A549 (cell line): ENCODE measurements around the gene COQ5. TPM values are rescaled to one million over a fixed set of nuclear protein-coding genes. Genes with fewer than 3 reads are reported as not detected.

ENCODE experiments used
- ATAC-seq, 2 experiments: fragments of 200-7000 bp in 1 of 2; fragments of >200 bp in 1 of 2; cut with Nextera tagmentation in 1 of 2; cut with Tn5 transposase in 1 of 2; 3 replicates each; pipeline versions ENCODE4 v1.8.0 to v1.9.1; 2018 to 2020; ENCODE audit warnings: mild to moderate bottlenecking in 1 of 2, moderate library complexity in 1 of 2
- CTCF ChIA-PET: fragments of 300-600 bp; sonication (Branson Sonifier 250); formaldehyde crosslinking; extraction: SDS; loops from one replicate; lab custom pipeline; 2021; ENCODE audit warnings: antibody characterized with exemption, inconsistent platforms; lab: Yijun Ruan, JAX
- POLR2A ChIA-PET: fragments of 350-600 bp; formaldehyde crosslinking; extraction: SDS; loops from one replicate; lab custom pipeline; 2021; ENCODE audit warnings: antibody characterized with exemption, inconsistent platforms; lab: Yijun Ruan, JAX
- DNase-seq, 2 experiments: peaks; one replicate each; pipeline versions ENCODE4 v3.0.0 to v3.0.0-alpha.2; 2011 to 2016; ENCODE audit warnings: low read depth in 1 of 2, low spot score in 1 of 2
- FAIRE-seq: peaks from 2 replicates; lab custom pipeline; 2011; peaks lifted over from hg19 to GRCh38; lab: Jason Lieb, UNC
- H3K27ac ChIP-seq, 2 experiments: fragments of >200 bp; sonication (Bioruptor Twin); formaldehyde crosslinking; 3 replicates each; pipeline ENCODE4 v1.5.1; 2016 to 2017
- H3K4me1 ChIP-seq: fragments of >200 bp; sonication (Bioruptor Twin); formaldehyde crosslinking; 3 replicates; pipeline ENCODE4 v1.6.1; 2016
- H3K4me2 ChIP-seq: fragments of >200 bp; sonication (Bioruptor Twin); formaldehyde crosslinking; 3 replicates; pipeline ENCODE4 v1.6.1; 2016
- H3K4me3 ChIP-seq: fragments of >200 bp; sonication (Bioruptor Twin); formaldehyde crosslinking; 3 replicates; pipeline ENCODE4 v1.5.1; 2016
- H3K9me3 ChIP-seq: fragments of >200 bp; sonication (Bioruptor Twin); formaldehyde crosslinking; 3 replicates; pipeline ENCODE4 v1.6.1; 2016
- CBX2 ChIP-seq: fragments of 200-600 bp; sonication (generic); IDR thresholded peaks from 2 replicates; pipeline ENCODE4 v1.6.1; 2016; ENCODE audit warnings: low read depth, mild to moderate bottlenecking, borderline replicate concordance
- CEBPB ChIP-seq, 2 experiments: fragments of >200 bp in 1 of 2; sonication (Bioruptor Twin) in 1 of 2; formaldehyde crosslinking in 1 of 2; IDR thresholded peaks; 2 replicates each; pipeline ENCODE4 v1.6.1; 2012 to 2016
- CHD2 ChIP-seq: fragments of 150-350 bp; IDR thresholded peaks from 2 replicates; pipeline ENCODE4 v1.6.1; 2014; ENCODE audit warnings: low read length; ENCODE audit not compliant: partially characterized antibody
- ESRRA ChIP-seq: fragments of 150-350 bp; IDR thresholded peaks from 2 replicates; pipeline ENCODE4 v1.6.1; 2014; ENCODE audit warnings: mild to moderate bottlenecking, low read length, borderline replicate concordance
- FOSL2 ChIP-seq, 2 experiments: fragments of 450-650 bp in 1 of 2; fragments of >200 bp in 1 of 2; sonication (Bioruptor Twin) in 1 of 2; formaldehyde crosslinking; IDR thresholded peaks; 2 replicates each; pipeline versions ENCODE4 v1.5.0 to v1.6.1; 2016 to 2020; ENCODE audit warnings: mild to moderate bottlenecking in 1 of 2, moderate library complexity in 1 of 2
- FOXS1 ChIP-seq: fragments of 250-450 bp; sonication (Bioruptor Pico); IDR thresholded peaks from 2 replicates; pipeline ENCODE4 v1.5.0; 2020; ENCODE audit warnings: mild to moderate bottlenecking, moderate library complexity
- GATA3 ChIP-seq: IDR thresholded peaks from 2 replicates; pipeline ENCODE4 v1.6.1; 2012; ENCODE audit warnings: borderline replicate concordance
- JUN ChIP-seq, 2 experiments: fragments of >200 bp; sonication (Bioruptor Twin); formaldehyde crosslinking; IDR thresholded peaks; 2 replicates in 1 of 2; 3 replicates in 1 of 2; pipeline ENCODE4 v1.6.1; 2016 to 2017
- KDM5A ChIP-seq: fragments of 200-600 bp; sonication (generic); IDR thresholded peaks from 2 replicates; pipeline ENCODE4 v1.6.1; 2016; ENCODE audit warnings: antibody characterized with exemption, mild to moderate bottlenecking
- MAFK ChIP-seq: fragments of 450-650 bp; IDR thresholded peaks from 2 replicates; pipeline ENCODE4 v1.6.1; 2014; ENCODE audit not compliant: partially characterized antibody
- PBX3 ChIP-seq: IDR thresholded peaks from 2 replicates; pipeline ENCODE4 v1.6.1; 2012
- PHF8 ChIP-seq: fragments of 200-600 bp; sonication (generic); IDR thresholded peaks from 2 replicates; pipeline ENCODE4 v1.6.1; 2016; ENCODE audit warnings: low read depth, mild to moderate bottlenecking, antibody characterized with exemption, moderate library complexity, borderline replicate concordance
- POLR2A ChIP-seq: IDR thresholded peaks from 2 replicates; pipeline ENCODE4 v1.6.1; 2012; ENCODE audit warnings: mild to moderate bottlenecking, low read length
- RFX5 ChIP-seq: fragments of 450-650 bp; IDR thresholded peaks from 2 replicates; pipeline ENCODE4 v1.7.1; 2014; ENCODE audit warnings: antibody characterized with exemption, mild to moderate bottlenecking, moderate library complexity
- TP53 ChIP-seq: fragments of 250-450 bp; sonication (Bioruptor Pico); IDR thresholded peaks from 2 replicates; pipeline ENCODE4 v1.5.0; 2021; ENCODE audit warnings: mild to moderate bottlenecking, moderate library complexity
- WGBS: methylation state at CpG from one replicate; pipeline ENCODE4 v1.1.6; 2017; ENCODE audit errors: missing lambda C conversion rate; 5-methylcytosine and 5-hydroxymethylcytosine counted together
- polyA minus RNA-seq: library from RNA; depleted of rRNA, polyadenylated mRNA; stranded (reverse); fragments of >200 nt; gene quantifications from 2 replicates; pipeline ENCODE4 v1.2.3, GENCODE V29; 2011; rRNA and poly(A)+ RNA removed
- polyA plus RNA-seq, 4 experiments: library from polyadenylated mRNA; depleted of rRNA in 3 of 4; stranded (reverse); fragments of >200 nt; fragmentation: RNase III in 1 of 4; extraction: RNeasy Plus Mini Kit Qiagen cat#74134 plus additional on column Dnase treatment in 1 of 4; gene quantifications; 2 replicates in 3 of 4; 3 replicates in 1 of 4; pipeline ENCODE4 v1.2.3, GENCODE V29; 2011 to 2017
- TF ChIP-seq, protein P1 (sequence below): IDR thresholded peaks from 2 replicates; pipeline ENCODE4 v1.6.1; 2012
- TF ChIP-seq, protein P2 (sequence below): fragments of 250-450 bp; sonication (Bioruptor Pico); IDR thresholded peaks from 2 replicates; pipeline ENCODE4 v1.5.0; 2021; ENCODE audit warnings: mild to moderate bottlenecking, moderate library complexity, borderline replicate concordance
- TF ChIP-seq, protein P3 (sequence below): IDR thresholded peaks from 2 replicates; pipeline ENCODE4 v1.6.1; 2012; ENCODE audit warnings: low read depth, borderline replicate concordance
- TF ChIP-seq, protein P4 (sequence below): fragments of >200 bp; sonication (Bioruptor Twin); formaldehyde crosslinking; IDR thresholded peaks from 3 replicates; pipeline ENCODE4 v1.6.1; 2016
- TF ChIP-seq, protein P5 (sequence below): fragments of 450-650 bp; IDR thresholded peaks from 2 replicates; pipeline ENCODE4 v1.6.1; 2014; ENCODE audit warnings: antibody characterized with exemption

Gene COQ5
- polyA plus RNA-seq (2011; rRNA removed): 84.9 and 100.0 TPM in 2 replicates
- polyA plus RNA-seq (2012; cell fraction: cytosol; rRNA removed): 26.7 and 28.3 TPM in 2 replicates
- 12.4 and 20.9 TPM in 2 replicates for polyA plus RNA-seq (2012; cell fraction: nucleus; rRNA removed)
- polyA plus RNA-seq (2017; fragmentation: RNase III; extraction: RNeasy Plus Mini Kit Qiagen cat#74134 plus additional on column Dnase treatment): 46.6 to 49.6 TPM (median 48.9 TPM) in 3 replicates
- 24.8 and 25.3 TPM in 2 replicates for polyA minus RNA-seq

DNA sequence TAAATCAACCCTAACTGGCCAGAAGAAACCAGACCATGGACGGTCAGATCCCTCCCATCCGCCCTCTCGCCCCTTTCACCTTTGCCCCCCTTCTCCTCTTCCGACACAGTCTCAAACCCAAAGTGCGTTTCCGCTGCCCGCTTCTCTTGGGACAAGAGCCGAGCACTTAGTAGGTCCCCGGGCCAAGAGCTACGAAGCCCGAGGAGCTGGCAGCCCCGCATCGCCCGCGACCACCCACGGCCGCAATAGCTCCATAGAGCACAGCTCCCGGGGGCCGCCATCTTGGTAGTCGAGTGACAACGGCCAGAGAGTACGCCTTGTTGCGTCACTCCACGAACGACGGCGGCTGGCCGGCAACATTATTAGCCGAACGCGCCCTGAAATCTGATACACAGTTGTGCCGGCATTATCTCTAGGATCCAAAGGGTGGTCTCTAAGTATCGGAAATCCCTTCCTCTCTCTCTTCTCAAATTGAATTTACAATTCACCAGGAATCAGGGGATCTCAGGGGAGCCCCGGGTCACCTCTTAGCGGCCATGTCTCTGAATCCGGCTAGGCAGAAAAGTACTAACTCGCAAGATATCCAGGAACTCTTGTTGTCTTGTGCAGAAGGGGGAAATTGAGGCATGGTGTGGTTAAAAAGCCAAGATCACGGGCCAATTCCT is at the start of gene COQ5:
TSS of gene COQ5 (minus strand) at position 298 of the 665 bp plus-strand sequence. CDS start at position 281, 17 bp downstream.
- POLR2A ChIA-PET: interaction anchor here (1.0 to 1.7 kb wide), 7 partner anchors 9 to 52 kb away, joined by 3 to 16 read pairs (median 4); partner anchors contain the start of genes DYNLL1 and POP5
- no peaks in the 10 kb centered on the region for H3K9me3 ChIP-seq
- 2% methylated on average over 27 of the region's 38 CpGs for WGBS
- H3K4me1 ChIP-seq: peaks cover 15% of the 10 kb centered on the region; the same call in 2 of the 3 replicates
- peak; percentile 94 to 97 for ATAC-seq
- TF ChIP-seq CHD2: no peak
- TF ChIP-seq, protein P1, sequence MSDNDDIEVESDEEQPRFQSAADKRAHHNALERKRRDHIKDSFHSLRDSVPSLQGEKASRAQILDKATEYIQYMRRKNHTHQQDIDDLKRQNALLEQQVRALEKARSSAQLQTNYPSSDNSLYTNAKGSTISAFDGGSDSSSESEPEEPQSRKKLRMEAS: peak; percentile 85
- 0 out of 2 replicates have a peak, but pooled peaks have one; percentile 27 for TF ChIP-seq RFX5
- no peak for TF ChIP-seq MAFK
- no peak for TF ChIP-seq FOSL2 (IDR thresholded peaks at IDR 0.05)
- TF ChIP-seq FOSL2 (CRISPR knock-in tag; IDR thresholded peaks at IDR 0.05): peak; percentile 66
- TF ChIP-seq FOXS1 (CRISPR knock-in tag): no peak
- TF ChIP-seq, protein P2, sequence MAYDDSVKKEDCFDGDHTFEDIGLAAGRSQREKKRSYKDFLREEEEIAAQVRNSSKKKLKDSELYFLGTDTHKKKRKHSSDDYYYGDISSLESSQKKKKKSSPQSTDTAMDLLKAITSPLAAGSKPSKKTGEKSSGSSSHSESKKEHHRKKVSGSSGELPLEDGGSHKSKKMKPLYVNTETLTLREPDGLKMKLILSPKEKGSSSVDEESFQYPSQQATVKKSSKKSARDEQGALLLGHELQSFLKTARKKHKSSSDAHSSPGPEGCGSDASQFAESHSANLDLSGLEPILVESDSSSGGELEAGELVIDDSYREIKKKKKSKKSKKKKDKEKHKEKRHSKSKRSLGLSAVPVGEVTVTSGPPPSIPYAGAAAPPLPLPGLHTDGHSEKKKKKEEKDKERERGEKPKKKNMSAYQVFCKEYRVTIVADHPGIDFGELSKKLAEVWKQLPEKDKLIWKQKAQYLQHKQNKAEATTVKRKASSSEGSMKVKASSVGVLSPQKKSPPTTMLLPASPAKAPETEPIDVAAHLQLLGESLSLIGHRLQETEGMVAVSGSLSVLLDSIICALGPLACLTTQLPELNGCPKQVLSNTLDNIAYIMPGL (CRISPR knock-in tag): peak; percentile 76
- peak; percentile 81 to 90; a peak in 4 of 5 replicates for TF ChIP-seq JUN (IDR thresholded peaks at IDR 0.05)
- TF ChIP-seq, protein P3, sequence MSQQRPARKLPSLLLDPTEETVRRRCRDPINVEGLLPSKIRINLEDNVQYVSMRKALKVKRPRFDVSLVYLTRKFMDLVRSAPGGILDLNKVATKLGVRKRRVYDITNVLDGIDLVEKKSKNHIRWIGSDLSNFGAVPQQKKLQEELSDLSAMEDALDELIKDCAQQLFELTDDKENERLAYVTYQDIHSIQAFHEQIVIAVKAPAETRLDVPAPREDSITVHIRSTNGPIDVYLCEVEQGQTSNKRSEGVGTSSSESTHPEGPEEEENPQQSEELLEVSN: peak; percentile 20; the same call in 1 of the 2 replicates
- TF ChIP-seq CBX2: no peak
- TF ChIP-seq ESRRA: no peak
- TF ChIP-seq TP53 (CRISPR knock-in tag): peak; percentile 45; the same call in 1 of the 2 replicates
- TF ChIP-seq GATA3: peak; percentile 68
- TF ChIP-seq PHF8: peak; percentile 93
- TF ChIP-seq PBX3: 0 out of 2 replicates have a peak, but pooled peaks have one; percentile 66
- TF ChIP-seq CEBPB (IDR thresholded peaks at IDR 0.05): peak; percentile 85 to 97
- TF ChIP-seq, protein P4, sequence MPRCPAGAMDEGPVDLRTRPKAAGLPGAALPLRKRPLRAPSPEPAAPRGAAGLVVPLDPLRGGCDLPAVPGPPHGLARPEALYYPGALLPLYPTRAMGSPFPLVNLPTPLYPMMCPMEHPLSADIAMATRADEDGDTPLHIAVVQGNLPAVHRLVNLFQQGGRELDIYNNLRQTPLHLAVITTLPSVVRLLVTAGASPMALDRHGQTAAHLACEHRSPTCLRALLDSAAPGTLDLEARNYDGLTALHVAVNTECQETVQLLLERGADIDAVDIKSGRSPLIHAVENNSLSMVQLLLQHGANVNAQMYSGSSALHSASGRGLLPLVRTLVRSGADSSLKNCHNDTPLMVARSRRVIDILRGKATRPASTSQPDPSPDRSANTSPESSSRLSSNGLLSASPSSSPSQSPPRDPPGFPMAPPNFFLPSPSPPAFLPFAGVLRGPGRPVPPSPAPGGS: peak; percentile 79; the same call in 2 of the 3 replicates
- TF ChIP-seq KDM5A: peak; percentile 84
- TF ChIP-seq, protein P5, sequence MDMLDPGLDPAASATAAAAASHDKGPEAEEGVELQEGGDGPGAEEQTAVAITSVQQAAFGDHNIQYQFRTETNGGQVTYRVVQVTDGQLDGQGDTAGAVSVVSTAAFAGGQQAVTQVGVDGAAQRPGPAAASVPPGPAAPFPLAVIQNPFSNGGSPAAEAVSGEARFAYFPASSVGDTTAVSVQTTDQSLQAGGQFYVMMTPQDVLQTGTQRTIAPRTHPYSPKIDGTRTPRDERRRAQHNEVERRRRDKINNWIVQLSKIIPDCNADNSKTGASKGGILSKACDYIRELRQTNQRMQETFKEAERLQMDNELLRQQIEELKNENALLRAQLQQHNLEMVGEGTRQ: no peak
- TF ChIP-seq POLR2A: peak; percentile 86
- TF ChIP-seq, all 56 proteins: peak for 14
- CTCF ChIA-PET: interaction anchor here (0.7 to 2.0 kb wide), 7 partner anchors 9 to 206 kb away, joined by 3 to 4 read pairs (median 4); no protein-coding TSS in a partner anchor
- Histone ChIP-seq H3K4me3 (peak within 1 kb of the TSS; percentile 67), H3K27ac (peak within 1 kb of the TSS; percentile 95 to 96), H3K4me2 (peak within 1 kb of the TSS; percentile 77)
- FAIRE-seq (no peak), DNase-seq (peak; percentile 74 to 88)
